NT2/D1 (cell line): ENCODE measurements around the gene PTPN14.

Experiments
- DNase-seq: peaks from one replicate; pipeline ENCODE4 v3.0.0-alpha.2; 2011; ENCODE audit warnings: low read depth, low spot score
- H3K27me3 ChIP-seq: 2 replicates; pipeline ENCODE4 v1.6.0; 2011; ENCODE audit warnings: mild to moderate bottlenecking; ENCODE audit not compliant: insufficient read length, insufficient read depth
- H3K36me3 ChIP-seq: 2 replicates; pipeline ENCODE4 v1.6.1; 2011; ENCODE audit warnings: mild to moderate bottlenecking, low read length, mixed read lengths; ENCODE audit not compliant: insufficient read depth, insufficient read length
- H3K4me1 ChIP-seq: 2 replicates; pipeline ENCODE4 v1.5.1; 2011; ENCODE audit not compliant: insufficient read depth, insufficient read length
- H3K4me3 ChIP-seq: 2 replicates; pipeline ENCODE4 v1.5.1; 2011; ENCODE audit warnings: low read depth; ENCODE audit not compliant: insufficient read length
- H3K9ac ChIP-seq: 2 replicates; pipeline ENCODE4 v1.6.0; 2011; ENCODE audit warnings: low read depth; ENCODE audit not compliant: insufficient read length
- H3K9me3 ChIP-seq: 2 replicates; pipeline ENCODE4 v1.5.1; 2011; ENCODE audit warnings: mild to moderate bottlenecking, low read length; ENCODE audit not compliant: insufficient read depth
- SUZ12 ChIP-seq: IDR thresholded peaks from 2 replicates; pipeline ENCODE4 v1.6.1; 2011; ENCODE audit not compliant: insufficient read length, insufficient read depth; ENCODE audit errors: extremely low read depth
- YY1 ChIP-seq: IDR thresholded peaks from 2 replicates; pipeline ENCODE4 v1.6.1; 2011; ENCODE audit not compliant: insufficient read length, insufficient read depth
- ZNF274 ChIP-seq: IDR thresholded peaks from 2 replicates; pipeline ENCODE4 v1.6.1; 2011; ENCODE audit warnings: mild to moderate bottlenecking, low read depth, low read length

PTPN14 gene

DNA sequence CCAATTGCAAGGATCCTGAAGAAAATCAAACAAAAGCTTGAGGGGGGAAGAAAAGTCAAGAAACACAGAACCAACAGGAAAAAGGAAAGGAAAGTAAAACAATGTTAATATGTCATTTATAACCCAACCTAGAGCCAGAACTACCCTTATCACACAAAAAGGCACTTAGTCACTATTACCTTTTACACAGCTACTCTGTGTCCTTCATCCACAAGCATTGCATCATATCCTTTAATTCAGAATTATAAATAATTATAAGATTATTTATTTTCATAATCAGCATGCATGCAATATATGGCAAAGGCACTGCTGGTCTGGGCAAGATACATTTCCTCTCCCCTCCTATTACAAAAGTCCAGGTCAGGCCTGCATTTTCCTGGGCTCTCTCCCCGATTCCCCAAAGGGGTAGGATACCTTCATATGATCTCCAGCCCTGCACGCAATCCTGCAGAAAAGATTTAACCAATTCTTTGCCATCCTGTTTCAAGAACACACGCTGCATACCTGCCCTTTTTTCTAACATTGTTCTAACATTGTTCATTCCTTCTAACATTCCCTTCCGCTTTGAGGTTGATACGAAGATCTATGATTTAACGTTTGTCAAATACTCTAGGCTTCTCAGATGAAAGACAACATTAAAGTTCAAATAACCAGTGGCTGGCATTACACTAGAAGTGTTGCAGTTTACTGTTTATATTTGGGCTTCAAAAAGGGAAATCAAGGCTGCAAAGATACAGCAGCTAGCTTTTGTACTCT lies 4.3 kb downstream of the PTPN14 start:
- Histone ChIP-seq H3K36me3 (peaks cover 49% of the 10 kb centered on the region), H3K9me3 (no peaks in the 10 kb centered on the region), H3K4me3 (no peak overlapping the region), H3K9ac (no peak overlapping the region), H3K27me3 (no peaks in the 10 kb centered on the region), H3K4me1 (no peaks in the 10 kb centered on the region)
- no peak for TF ChIP-seq SUZ12
- TF ChIP-seq ZNF274 = no peak
- no peak for DNase-seq

DNA sequence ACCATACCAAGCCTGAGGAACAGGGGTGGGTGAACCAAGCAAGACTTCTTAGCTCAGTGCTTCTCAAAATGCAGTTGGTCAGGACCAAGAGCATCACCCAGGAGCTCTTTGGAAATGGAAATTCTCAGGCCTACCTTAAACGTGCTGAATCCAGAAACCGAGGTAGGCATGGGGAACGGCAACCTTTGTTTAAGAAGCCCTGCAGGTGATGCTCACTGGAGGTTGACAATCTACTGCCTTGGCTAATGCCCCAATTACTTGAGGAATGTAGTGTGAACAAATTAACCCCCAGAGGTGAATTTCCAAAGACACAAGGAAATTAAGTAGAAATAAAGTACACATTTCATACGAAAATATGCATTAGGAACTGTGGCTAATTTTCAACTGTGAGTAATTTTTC lies 5.3 kb downstream of the PTPN14 start:
- H3K4me1 ChIP-seq = no peaks in the 10 kb centered on the region
- no peaks in the 10 kb centered on the region for H3K27me3 ChIP-seq
- no peak overlapping the region for H3K9ac ChIP-seq
- H3K4me3 ChIP-seq = no peak overlapping the region
- no peak for TF ChIP-seq SUZ12
- no peak for TF ChIP-seq ZNF274
- TF ChIP-seq YY1 = no peak
- H3K36me3 ChIP-seq = peaks cover 58% of the 10 kb centered on the region
- H3K9me3 ChIP-seq = no peaks in the 10 kb centered on the region
- no peak for DNase-seq

DNA sequence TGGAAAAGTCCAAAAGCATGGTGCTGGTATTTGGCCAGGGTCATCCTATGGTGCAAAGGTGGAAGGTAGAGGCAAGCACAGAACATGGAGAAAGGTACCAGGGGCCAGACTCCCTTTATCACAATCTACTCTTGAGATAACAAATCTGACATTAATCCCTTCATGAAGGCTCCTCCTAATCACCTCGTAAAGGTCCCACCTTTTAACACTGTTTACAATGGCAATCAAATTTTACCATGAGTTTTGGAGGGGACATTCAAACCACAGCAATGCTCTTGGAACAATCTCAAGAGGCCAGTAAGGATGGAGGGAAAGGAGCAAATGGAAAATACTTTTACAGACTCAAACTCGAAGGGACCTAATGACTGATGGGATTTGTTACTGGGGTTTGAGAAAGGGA lies 6.1 kb downstream of the PTPN14 start:
- H3K27me3 ChIP-seq = no peaks in the 10 kb centered on the region
- TF ChIP-seq SUZ12 = no peak
- no peak for TF ChIP-seq ZNF274
- no peak for TF ChIP-seq YY1
- H3K4me1 ChIP-seq = no peaks in the 10 kb centered on the region
- H3K36me3 ChIP-seq = peaks cover 58% of the 10 kb centered on the region
- no peak for DNase-seq
- H3K9me3 ChIP-seq = no peaks in the 10 kb centered on the region
- H3K9ac ChIP-seq = no peak overlapping the region
- H3K4me3 ChIP-seq = no peak overlapping the region

DNA sequence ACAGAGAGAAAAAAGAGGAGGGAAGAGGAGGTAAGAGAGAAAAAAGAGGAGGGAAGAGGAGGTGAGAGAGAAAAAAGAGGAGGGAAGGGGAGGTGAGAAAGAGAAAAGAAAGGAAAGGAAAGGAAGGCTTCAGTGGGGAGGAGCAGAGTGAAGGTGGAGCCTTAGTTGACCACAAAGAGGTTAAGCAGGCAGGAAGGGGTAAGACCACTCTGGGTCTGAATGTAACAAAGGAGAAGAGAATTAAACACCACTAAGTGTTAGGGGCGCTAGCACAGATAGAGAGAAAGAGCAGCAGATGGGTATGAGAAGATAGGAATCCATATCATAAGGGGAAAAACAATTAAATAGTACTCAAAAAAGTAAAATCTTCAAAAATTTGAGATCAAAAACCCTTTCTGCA lies 6.6 kb downstream of the PTPN14 start:
- H3K9ac ChIP-seq = no peak overlapping the region
- DNase-seq = no peak
- peaks cover 57% of the 10 kb centered on the region for H3K36me3 ChIP-seq
- TF ChIP-seq ZNF274 (no peak), SUZ12 (no peak), YY1 (no peak)
- H3K27me3 ChIP-seq = no peaks in the 10 kb centered on the region
- H3K4me1 ChIP-seq = no peaks in the 10 kb centered on the region
- no peaks in the 10 kb centered on the region for H3K9me3 ChIP-seq
- no peak overlapping the region for H3K4me3 ChIP-seq

DNA sequence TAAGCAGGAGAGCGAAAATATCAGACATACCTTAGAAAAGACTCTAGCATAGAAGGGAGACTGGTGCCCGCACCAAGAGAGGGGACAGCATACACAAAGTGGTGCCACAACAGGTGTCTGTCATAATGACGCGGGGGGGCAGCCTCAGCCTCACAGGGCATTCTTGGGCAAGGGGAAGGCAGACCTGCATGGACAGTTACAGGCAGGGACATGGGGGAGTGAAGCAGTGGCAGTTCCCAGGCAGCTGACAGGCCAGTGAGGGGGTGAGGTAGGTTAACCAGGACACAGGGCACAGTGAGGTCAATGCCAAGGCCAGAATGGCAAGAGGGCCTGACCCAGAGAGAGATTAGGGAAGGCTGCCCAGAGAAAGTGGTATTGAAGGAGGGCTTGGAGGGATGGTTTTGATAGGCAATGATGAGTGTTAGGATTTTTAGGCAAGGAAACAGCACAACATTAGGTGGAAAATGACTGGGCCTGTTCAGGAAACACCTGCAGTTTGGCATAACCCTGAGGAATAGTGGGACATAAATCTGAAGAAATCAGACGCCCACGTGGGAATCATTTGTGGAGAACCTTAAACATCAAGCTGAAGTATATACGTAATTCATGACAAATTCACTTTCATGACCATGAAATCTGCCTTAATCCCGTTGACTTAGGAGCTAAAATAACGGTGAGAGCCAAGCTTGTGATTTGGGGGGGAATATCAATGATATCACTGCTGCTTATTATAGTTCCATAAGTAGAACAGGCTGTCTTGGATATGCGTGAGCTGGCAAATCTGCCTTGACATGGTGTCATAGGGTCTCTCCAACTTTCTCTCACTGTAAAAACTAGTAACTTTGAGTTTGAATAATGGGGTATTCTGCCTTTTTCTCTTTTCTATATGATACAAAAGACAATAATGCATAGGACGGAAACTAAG lies 8.9 kb downstream of the PTPN14 start:
- H3K4me1 ChIP-seq = no peaks in the 10 kb centered on the region
- H3K9me3 ChIP-seq = no peaks in the 10 kb centered on the region
- H3K9ac ChIP-seq = no peak overlapping the region
- TF ChIP-seq YY1 = no peak
- TF ChIP-seq SUZ12 = no peak
- TF ChIP-seq ZNF274 = no peak
- H3K4me3 ChIP-seq = no peak overlapping the region
- H3K36me3 ChIP-seq = peaks cover 36% of the 10 kb centered on the region
- H3K27me3 ChIP-seq = no peaks in the 10 kb centered on the region
- DNase-seq = no peak

- H3K4me3 ChIP-seq = no peak overlapping the region
- H3K9me3 ChIP-seq = no peaks in the 10 kb centered on the region
- no peaks in the 10 kb centered on the region for H3K4me1 ChIP-seq
- TF ChIP-seq ZNF274 = no peak
- TF ChIP-seq YY1 = no peak
- no peak for TF ChIP-seq SUZ12
- DNase-seq = no peak
- H3K36me3 ChIP-seq = peaks cover 34% of the 10 kb centered on the region
- H3K27me3 ChIP-seq = no peaks in the 10 kb centered on the region
- no peak overlapping the region for H3K9ac ChIP-seq
Observed at GRCh38 chr1:214541693-214542092, 9.7 kb downstream of the PTPN14 start.

- no peak for TF ChIP-seq ZNF274
- TF ChIP-seq SUZ12 = no peak
- no peak for TF ChIP-seq YY1
- no peaks in the 10 kb centered on the region for H3K27me3 ChIP-seq
Observed at GRCh38 chr1:214541206-214541605, 10.2 kb downstream of the PTPN14 start.

More at GRCh38 chr1:214541206-214541605, 10.2 kb downstream of the PTPN14 start:
- H3K9me3 ChIP-seq = no peaks in the 10 kb centered on the region
- no peaks in the 10 kb centered on the region for H3K4me1 ChIP-seq
- DNase-seq = no peak
- H3K9ac ChIP-seq = no peak overlapping the region
- peaks cover 32% of the 10 kb centered on the region for H3K36me3 ChIP-seq
- no peak overlapping the region for H3K4me3 ChIP-seq
